HEK293T (cell line): Measurements from ENCODE around the gene GOLGA7B.

ENCODE experiments used
- ARNT ChIP-seq: fragments of 450-650 bp; IDR thresholded peaks from 2 replicates; pipeline ENCODE4 v1.6.1; 2017; ENCODE audit warnings: mild to moderate bottlenecking
- BHLHE40 ChIP-seq: fragments of 450-650 bp; IDR thresholded peaks from 2 replicates; pipeline ENCODE4 v1.6.1; 2016; ENCODE audit warnings: mild to moderate bottlenecking, moderate library complexity, borderline replicate concordance
- CTBP1 ChIP-seq: fragments of 450-650 bp; IDR thresholded peaks from 2 replicates; pipeline ENCODE4 v1.6.1; 2016; ENCODE audit warnings: borderline replicate concordance
- ELF4 ChIP-seq: fragments of 450-650 bp; IDR thresholded peaks from 2 replicates; pipeline ENCODE4 v1.6.1; 2017; ENCODE audit warnings: antibody characterized with exemption
- FOXA1 ChIP-seq: fragments of 450-650 bp; IDR thresholded peaks from 2 replicates; pipeline ENCODE4 v1.6.1; 2016; ENCODE audit warnings: mild to moderate bottlenecking
- FOXK2 ChIP-seq: fragments of 450-650 bp; IDR thresholded peaks from 2 replicates; pipeline ENCODE4 v1.6.1; 2016; ENCODE audit warnings: mild to moderate bottlenecking
- FOXM1 ChIP-seq: fragments of 450-650 bp; IDR thresholded peaks from 2 replicates; pipeline ENCODE4 v1.6.1; 2017; ENCODE audit warnings: mild to moderate bottlenecking, borderline replicate concordance
- L3MBTL2 ChIP-seq: fragments of 450-650 bp; conservative IDR thresholded peaks from 2 replicates; pipeline ENCODE4 v1.6.1; 2016; ENCODE audit warnings: mild to moderate bottlenecking
- SP1 ChIP-seq: fragments of 450-650 bp; IDR thresholded peaks from 2 replicates; pipeline ENCODE4 v1.6.1; 2017
- SUZ12 ChIP-seq: fragments of 450-650 bp; IDR thresholded peaks from 2 replicates; pipeline ENCODE4 v1.6.1; 2016; ENCODE audit warnings: mild to moderate bottlenecking
- TF ChIP-seq, protein P1 (sequence below): fragments of 450-650 bp; IDR thresholded peaks from 2 replicates; pipeline ENCODE4 v1.6.1; 2016

DNA sequence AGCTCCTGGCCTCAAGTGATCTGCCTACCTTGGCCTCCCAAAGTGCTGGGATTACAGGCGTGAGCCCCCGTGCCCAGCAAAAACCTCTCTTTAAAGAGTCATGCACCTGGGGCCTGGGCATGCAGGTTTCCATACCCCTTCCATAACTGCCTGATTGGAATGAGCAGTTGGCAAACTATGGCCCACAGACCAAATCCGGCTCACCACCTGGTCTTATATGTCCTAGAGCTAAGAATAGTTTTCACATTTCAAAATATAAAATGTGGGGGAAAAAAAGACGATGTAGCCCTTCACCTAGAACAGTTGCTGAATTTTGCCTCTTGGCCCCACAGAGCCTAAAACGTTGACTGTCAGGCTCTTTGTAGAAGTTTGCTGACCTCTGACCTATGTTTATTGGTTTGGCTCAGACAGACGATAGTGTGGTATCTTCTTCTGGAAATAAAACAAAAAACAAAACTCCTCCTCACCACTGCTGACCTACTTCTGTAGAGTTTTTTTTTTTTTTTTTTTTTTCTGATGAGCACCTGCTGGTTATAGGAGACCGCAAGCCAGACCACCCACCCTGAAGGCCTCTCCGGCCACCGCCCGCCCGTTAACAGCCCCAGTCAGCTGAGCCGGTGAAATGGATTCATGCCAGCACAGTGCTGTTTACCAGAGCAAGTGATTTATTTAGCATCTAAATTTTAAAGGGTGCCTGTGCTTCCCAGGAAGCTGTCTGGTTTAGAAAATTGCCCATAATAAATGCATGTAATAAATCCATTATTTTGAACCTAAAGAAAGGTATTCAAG, 44.4 kb upstream of the GOLGA7B start:
- TF ChIP-seq SP1 (no peak), ARNT (no peak), FOXK2 (no peak), L3MBTL2 (no peak), FOXA1 (no peak), ELF4 (no peak), FOXM1 (no peak), SUZ12 (no peak), CTBP1 (no peak), BHLHE40 (no peak)
- TF ChIP-seq, protein P1, sequence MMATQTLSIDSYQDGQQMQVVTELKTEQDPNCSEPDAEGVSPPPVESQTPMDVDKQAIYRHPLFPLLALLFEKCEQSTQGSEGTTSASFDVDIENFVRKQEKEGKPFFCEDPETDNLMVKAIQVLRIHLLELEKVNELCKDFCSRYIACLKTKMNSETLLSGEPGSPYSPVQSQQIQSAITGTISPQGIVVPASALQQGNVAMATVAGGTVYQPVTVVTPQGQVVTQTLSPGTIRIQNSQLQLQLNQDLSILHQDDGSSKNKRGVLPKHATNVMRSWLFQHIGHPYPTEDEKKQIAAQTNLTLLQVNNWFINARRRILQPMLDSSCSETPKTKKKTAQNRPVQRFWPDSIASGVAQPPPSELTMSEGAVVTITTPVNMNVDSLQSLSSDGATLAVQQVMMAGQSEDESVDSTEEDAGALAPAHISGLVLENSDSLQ = no peak
